KBM-7 (cell line): Measurements from ENCODE around the gene NPIPB2.
"Not testable (repeated sequence)": the region's sequence is repeated elsewhere in the genome, so short reads cannot be mapped to it uniquely, and the experiment has no call there.

ENCODE experiments used
- DNase-seq: peaks from one replicate; pipeline ENCODE4 v3.0.0-alpha.2; 2015
- in situ Hi-C: fragments of 300-500 bp; cut with MboI; formaldehyde crosslinking; loops from 2 replicates; pipeline ENCODE4 v1.14.3; 2020; ENCODE audit warnings: low sequenced_read_pairs, low pct_unique_long_range_greater_than_20kb, mixed read lengths

Gene NPIPB2

DNA sequence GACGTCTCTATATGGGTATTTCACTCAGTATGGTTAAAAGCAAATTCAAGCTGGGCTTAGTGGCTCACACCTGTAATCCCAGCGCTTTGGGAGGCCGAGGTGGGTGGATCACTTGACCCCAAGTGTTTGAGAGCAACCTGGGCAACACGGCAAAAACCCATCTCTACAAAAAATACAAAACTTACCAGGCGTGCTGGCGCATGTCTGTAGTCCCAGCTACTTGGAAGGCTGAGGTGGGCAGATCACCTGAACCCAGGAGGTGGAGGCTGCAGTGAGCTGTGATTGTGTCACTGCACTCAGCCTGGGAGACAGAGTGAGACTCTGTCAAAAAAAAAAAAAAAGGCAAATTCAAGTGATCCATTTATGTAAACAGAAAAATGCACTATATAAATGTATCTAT lies 21.9 kb upstream of the NPIPB2 start:
- in situ Hi-C loops, result no loop called here
- no peak for DNase-seq

DNA sequence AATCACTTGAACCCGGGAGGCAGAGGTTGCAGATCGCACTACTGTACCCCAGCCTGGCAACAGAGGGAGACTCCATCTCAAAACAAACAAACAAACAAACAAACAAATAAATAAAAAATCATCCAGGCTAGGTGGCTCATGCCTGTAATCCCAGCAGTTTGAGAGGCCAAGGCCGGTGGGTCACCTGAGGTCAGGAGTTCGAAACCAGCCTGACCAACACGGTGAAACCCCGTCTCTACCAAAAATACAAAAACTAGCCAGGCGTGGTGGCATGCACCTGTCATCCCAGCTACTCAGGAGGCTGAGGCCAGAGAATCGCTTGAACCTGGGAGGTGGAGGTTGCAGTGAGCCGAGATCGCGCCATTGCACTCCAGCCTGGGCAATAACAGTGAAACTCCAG lies 21.1 kb upstream of the NPIPB2 start:
- DNase-seq, in situ Hi-C loops: not testable (repeated sequence)

DNA sequence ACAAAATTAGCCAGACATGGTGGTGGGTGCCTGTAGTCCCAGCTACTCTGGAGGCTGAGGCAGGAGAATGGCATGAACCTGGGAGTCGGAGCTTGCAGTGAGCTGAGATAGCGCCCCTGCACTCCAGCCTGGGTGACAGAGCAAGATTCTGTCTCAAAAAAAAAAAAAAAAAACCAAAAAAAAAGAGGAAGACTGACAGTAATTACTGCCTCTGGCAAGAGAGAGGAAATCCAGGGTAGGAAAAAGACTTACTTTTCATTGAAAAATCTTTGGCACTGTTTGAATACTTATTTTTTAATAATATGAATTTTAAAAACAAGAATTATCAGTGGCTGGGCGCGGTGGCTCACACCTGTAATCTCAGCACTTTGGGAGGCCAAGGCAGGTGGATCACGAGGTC lies 20.6 kb upstream of the NPIPB2 start:
- in situ Hi-C loops, result not testable (repeated sequence)
- peak; percentile 41 for DNase-seq

DNA sequence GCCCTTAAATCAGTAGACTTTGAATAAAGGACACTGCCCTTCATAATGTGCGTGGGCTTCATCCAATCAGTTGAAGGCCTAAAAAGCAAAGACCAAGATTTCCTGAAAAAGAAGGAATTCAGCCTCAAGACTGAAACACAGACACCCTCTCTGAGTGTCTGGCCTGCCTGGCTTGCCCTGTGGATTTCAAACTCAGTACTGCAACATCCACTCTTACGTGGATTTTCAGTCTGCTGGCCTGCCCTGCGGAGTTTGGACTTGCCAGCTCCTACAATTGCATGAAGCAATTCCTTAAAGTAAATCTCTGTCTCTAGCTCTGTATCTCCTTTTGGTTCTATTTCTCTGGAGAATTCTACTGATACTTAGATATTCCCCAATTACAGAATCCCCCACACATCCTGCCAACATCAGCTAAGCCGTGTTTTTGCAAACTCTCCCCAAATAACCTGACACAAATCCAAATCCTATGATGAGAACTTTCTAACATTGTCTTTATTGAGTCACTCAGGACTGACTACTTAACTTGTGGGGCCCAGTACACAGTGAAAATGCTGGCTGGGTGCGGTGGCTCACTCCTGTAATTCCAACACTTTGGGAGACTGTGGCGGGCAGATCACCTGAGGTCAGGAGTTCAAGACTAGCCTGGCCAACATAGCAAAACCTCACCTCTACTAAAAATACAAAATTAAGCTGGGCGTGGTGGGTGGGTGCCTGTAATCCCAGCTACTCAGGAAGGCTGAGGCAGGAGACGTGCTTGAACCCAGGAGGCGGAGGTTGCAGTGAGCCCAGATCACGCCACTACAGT lies 15.9 kb upstream of the NPIPB2 start:
- in situ Hi-C loops, result no loop called here
- no peak for DNase-seq

DNA sequence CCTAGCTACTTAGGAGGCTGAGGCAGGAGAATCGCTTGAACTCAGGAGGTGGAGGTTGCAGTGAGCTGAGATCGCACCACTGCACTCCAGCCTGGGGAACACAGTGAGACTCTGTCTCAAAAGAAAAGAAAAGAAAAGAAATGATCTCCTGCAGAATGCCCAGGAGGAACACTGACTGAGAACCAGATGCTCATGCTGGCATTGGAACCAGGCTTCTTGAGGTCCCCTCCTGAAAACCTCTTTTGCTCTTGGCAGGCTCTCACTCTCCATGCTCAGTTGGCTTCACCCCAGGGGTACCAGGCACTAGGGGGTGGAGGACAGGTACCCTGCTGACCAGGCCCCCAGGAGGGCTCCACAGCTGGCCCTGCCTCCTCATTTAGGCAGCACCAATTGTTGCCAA lies 14.7 kb upstream of the NPIPB2 start:
- in situ Hi-C loops, result no loop called here

DNA sequence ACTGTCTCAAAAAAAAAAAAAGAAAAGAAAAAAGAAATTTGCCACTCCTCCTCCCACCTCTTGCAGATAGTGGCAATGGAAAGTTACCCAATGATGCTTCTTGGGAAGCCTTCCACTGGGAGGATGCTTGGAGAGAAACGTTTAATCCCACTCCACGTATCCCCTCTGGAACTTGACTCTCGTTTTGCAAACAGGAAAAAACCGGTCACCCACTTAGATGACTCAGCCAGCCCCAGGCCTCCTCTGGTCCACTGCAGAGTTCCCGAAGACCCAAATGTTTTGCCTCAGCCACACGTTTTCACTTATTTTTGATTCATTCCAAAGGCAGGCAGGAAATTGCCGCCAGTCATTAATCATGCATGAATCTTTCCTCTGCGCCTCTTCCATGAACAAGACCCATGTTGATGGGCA lies 13.9 kb upstream of the NPIPB2 start:
- no peak for DNase-seq
- in situ Hi-C loops, result no loop called here

More for the DNA sequence above, 14.7 kb upstream of the NPIPB2 start:
- no peak for DNase-seq

DNA sequence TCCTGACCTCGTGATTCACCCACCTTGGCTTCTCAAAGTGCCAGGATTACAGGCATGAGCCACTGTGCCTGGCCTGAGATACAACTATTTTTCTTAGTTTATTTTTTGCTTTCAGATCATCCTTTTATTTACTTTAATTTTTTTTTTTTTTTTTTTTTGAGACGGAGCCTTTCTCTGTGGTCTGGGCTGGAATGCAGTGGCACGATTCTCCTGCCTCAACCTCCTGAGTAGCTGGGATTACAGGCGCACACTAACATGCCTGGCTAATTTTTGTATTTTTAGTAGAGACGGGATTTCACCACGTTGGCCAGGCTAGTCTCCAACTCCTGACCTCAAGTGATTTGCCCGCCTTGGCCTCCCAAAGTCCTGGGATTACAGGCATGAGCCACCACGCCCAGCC lies 11.7 kb upstream of the NPIPB2 start:
- DNase-seq, in situ Hi-C loops: not testable (repeated sequence)

DNA sequence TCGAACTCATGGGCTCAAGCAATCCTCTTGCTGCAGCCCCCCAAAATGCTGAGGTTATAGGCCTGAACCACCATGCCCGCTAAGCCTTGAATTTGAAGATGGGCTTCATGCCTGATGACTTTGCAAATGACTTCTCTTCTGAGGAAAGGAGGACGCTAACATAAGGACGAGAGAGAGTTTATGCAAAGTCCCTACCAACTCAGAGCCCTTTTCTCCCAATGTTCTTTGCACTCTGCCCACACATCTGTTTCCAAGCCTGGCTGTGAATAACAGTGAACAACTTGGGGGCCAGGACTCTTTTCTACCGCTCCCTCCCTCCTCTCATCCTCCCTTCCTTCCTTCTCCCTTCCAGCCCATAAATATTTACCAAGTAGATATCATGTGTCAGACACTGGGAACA lies 8.5 kb upstream of the NPIPB2 start:
- DNase-seq, result no peak
- in situ Hi-C loops, result no loop called here

DNA sequence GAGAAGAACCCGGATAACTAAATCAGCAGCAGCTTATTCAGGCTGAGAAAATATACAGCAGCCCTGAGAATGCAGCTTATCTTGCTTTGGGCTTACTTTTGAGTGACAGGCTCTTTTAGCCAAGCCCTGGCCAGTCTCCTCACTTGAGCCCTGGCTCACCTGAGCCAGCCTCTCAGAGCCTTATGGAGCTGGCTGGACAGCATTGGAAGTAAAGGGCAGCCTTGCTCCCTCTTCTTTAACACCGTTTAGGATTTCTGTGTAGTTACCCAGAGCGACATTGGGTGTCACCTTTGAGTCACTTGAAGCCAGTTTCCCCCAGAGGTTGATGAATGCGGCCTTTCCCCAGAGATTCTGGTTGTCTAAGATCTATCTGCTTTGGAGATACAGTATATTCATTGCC lies 7.7 kb upstream of the NPIPB2 start:
- DNase-seq, result peak; percentile 53
- in situ Hi-C loops, result no loop called here

DNA sequence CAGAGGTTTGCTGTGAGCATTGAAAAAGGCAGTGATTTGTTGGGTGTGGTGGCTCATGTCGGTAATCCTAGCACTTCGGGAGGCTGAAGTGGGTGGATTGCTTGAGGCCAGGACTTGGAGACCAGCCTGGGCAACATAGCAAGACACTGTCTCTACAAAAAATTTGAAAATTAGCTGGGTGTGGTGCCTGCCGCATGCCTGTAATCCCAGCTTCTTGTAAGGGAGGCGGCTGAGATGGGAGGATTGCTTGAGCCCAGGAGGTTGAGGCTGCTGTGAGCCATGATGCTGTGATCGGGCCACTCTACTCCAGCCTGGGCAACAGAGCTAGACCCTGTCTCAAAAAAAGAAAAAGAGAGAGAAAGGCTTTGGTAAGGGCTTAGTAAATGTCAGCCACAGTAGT lies 7.0 kb upstream of the NPIPB2 start:
- DNase-seq, result no peak
- in situ Hi-C loops, result no loop called here

DNA sequence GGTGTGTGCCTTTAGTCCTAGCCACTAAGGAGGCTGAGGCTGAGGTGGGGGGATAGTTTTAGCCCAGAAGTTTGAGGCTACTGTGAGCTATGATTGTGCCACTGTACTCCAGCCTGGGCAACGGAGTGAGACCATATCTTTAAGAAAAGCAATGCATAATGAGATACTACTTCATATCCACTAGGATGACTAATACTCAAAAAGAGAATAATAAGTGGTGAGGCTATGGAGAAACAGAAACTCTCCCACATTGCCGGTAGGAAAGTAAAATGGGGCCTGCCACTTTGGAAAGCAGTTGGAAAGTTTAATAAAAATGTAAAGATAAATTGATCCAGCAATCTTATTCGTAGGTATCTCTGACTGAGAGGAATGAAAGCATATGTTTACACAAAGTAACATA lies 4.6 kb upstream of the NPIPB2 start:
- DNase-seq, result no peak
- in situ Hi-C loops, result no loop called here

DNA sequence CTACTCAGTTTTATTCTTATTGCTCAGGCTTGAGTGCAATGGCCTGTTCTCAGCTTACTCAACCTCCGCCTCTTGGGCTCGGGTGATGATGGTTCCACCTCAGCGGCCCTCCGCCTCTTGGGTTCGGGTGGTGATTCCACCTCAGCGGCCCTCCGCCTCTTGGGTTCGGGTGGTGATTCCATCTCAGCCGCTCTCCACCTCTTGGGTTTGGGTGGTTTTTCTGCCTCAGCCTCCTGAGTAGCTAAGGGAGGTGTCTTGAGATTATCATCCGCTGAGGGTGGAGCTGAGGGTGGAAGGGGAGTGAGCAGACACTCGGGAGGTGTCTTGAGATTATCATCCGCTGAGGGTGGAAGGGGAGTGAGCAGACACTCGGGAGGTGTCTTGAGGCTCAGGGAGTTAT lies 14.5 kb downstream of the NPIPB2 start:
- DNase-seq, in situ Hi-C loops: not testable (repeated sequence)

DNA sequence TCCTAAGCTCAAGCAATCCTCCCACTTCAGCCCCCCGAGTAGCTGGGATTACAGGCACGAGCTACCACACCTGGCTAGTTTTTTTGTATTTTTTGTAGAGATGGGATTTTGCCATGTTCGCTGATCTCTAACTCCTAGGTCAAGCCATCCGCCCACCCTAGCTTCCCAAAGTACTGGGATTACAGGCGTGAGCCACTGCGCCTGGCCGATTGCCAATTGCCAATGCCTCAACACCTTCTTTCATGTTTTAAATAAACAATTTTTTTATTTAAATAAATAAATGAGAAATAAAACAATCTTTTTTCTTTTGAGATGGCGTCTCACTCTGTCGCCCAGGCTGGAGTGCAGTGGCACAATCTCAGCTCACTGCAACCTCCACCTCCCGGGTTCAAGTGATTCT lies 17.8 kb downstream of the NPIPB2 start:
- in situ Hi-C loops, DNase-seq: not testable (repeated sequence)

DNA sequence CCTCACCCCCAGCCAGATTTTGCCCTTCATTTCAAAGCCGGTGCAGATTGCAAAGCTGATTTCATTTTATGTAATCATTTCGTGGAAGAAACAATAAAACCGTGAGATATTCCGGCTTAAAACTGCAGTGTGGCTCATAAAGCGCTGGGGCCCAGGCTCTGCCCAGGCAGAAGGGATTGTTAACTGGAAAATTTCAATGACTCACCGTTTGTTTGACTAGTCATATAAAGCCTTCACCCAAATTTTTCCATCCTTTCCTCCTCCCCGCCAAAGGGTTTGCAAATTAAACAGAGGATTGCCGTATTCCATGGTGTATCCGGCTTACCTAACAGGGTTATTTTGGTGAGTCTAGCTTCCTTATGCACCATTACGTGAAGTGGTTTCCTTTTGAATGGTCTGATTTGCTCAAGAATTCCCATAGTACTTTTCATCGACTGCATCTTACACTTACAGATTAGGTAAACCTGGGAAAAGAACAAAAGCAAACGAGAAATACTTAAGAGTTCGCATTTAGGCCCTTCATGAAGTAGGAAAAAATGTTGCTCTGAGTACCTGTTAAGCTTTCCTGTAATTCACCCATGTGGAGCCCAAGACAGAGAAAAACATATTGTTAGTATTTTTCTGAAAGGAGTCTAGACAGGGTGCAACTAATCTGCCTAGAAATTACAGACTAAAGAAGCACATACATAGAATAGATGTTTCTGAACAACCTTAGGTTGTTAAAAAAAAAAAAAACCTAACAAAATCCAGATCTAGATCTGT lies 25.1 kb downstream of the NPIPB2 start:
- DNase-seq, result no peak
- in situ Hi-C loops, result no loop called here

DNA sequence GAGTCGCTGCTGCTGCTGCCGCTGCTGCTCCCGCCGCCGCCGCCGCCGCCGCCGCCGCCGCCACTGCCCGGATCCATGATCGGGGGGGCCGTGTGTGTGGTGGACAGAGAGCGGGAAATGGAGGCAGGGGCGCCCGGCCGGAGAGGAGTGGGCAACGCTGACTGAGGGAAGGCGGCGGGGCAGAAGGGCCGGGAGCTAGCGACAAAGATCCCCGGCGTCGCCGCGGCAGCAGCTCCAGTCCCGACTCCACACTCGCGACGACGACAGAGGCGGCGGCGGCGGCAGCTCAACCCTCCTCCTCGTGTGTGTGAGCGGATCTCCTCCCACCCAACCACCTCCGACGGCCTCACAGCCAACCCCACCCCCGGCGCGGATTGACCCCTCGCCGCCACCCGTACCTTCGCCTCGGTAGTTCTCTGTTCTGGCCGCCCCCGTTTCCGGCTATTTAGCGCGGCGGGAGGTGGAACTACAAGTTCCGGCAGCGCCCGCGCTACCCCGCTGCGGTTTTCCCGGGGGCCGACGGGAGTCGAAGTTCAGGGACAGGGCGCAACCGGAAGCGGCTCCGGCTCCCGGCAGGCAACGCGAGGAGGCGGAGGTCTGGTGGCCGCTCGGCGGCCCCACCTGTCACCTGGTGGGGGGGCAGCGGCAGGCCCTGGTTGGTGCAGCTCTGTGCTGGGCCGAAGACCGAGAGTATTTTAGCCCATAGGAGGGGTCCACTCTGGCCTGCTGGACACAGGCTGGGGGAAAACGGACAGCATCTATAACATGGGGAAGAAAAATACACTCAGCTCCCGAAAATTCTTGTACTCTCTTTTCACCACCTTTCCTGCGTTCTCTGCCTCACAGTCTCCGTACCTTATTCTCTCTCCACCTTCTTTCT lies 26.0 kb downstream of the NPIPB2 start, which contains the start of gene GSPT1:
Gene GSPT1, minus strand, starts transcription at position 313 of the 880 bp plus-strand sequence. Its CDS starts 236 bp downstream, at position 77.
- DNase-seq, result peak; percentile 99
- in situ Hi-C loops, result no loop called here

DNA sequence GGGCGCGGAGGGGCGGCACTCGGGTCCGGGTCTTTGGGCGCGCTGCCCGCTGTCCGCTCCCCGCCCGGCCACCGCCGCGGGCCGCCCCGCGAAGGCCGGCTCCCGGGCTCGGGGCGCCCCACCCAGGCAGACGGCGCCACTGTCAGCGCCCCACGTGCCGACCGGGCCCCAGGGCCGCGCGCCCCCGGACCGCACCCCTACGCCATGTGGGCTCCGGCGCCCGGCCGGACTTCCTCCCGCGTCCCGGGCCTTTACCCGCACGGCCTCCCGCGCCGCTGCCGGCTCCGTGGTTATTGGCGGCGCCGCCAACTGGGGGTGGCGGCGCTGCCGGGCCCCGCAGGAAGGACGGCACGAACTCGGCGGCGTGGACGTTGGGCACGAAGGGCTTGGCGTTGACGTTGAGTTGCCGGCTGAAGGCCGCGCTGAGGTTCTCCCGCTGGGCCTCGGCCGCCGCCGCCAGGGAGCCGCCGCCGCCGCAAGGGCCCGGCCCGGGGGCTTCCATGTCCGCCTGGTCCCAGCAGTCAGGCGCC lies 26.7 kb downstream of the NPIPB2 start:
- in situ Hi-C loops, result no loop called here
- peak; percentile 35 for DNase-seq

DNA sequence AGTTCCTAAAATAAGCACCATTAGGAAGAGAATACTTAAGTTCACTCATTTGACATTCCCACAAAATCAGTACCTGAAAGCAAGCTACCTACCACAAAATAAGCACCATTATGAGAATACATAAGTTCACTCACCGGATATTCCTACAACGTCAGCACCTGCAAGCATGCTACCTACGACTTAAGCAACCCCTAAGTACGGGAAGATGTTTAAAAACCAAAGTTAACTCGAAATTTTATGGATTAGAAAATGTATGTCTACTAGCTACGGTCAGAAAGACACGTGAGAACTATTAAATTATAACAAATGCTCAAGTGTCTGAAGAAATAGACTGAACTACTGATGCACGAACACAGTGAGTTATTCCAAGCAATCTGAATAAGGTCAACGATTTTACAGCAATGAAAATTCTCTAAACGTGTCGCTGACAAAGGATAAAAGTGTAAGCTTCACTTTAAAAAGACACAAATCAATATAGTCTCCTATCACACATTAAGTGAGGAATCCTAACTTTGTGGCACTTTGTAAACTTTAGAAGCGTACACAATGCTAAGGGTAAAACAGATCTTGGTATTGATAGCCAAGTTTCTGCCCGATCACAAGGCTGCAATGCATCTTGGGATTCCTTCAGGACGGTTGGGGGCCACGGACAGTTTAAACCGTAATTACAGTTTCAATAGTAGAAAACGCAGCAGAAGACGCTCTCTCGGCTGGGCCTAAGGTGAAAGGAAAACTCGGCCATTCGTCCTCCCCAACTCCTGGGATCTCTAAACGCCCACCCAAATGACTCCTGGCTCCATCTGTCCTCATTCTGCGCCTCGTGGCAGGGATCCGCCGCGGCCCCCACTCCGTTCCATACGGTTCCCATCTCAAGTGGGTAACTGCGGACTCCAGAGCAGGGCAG lies 27.4 kb downstream of the NPIPB2 start:
- in situ Hi-C loops, result no loop called here
- DNase-seq, result peak; percentile 55

DNA sequence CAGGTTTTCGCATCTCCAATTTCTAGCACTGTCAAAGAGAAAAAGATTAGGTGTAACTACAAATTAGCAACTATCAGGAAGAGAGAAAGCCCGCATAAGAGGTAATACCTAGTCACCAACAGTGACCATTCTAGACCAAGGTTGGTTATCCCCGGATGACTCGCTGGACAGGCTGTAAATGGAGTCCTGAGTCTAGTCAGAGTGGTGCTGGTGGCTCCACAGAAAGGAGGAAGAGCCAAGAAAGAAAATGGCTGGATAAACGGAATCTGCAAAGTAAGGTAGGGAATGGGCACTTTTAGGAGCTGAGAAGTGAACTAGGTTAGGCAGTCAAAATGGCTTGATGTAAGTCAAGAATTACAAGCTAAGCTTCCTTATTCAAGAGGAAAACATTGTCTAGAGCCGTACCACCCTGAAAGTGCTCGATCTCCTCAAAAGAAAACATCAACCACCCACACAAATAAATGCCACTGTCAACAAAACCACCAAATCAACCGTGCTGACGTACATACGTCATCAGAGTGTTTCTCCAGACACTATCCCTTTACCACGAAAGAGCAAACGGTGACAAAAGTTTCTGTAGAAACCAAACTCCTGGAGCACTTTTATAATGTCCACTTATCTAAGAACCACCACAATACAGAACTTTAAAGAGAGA lies 28.3 kb downstream of the NPIPB2 start:
- peak; percentile 31 for DNase-seq
- in situ Hi-C loops, result no loop called here
